NOMO-1 treated with DMSO at 0.1 percent for 48 hours (cell line): Measurements from ENCODE around the gene TWF2.

Experiments
- DNase-seq: peaks from one replicate; lab custom pipeline; 2025; ENCODE audit not compliant: unreplicated experiment; lab: John Stamatoyannopoulos, UW

Gene TWF2

GRCh38 chr3:52259035-52259434, 20.1 kb upstream of the TWF2 start:
- DNase-seq, result no peak

GRCh38 chr3:52257911-52258310, 19.0 kb upstream of the TWF2 start:
- no peak for DNase-seq

GRCh38 chr3:52256622-52257021, 17.7 kb upstream of the TWF2 start:
- no peak for DNase-seq

GRCh38 chr3:52256159-52256558, 17.2 kb upstream of the TWF2 start:
- DNase-seq, result no peak

- no peak for DNase-seq
Observed at GRCh38 chr3:52254608-52255007, 15.7 kb upstream of the TWF2 start.

- DNase-seq, result peak; percentile 95
Observed at GRCh38 chr3:52253314-52254304, 14.7 kb upstream of the TWF2 start.

- DNase-seq, result no peak
Observed at GRCh38 chr3:52250122-52250521, 11.2 kb upstream of the TWF2 start.

GRCh38 chr3:52249683-52250082, 10.7 kb upstream of the TWF2 start:
- no peak for DNase-seq

- DNase-seq, result no peak
Observed at GRCh38 chr3:52248816-52249547, 10.0 kb upstream of the TWF2 start.

- no peak for DNase-seq
Observed at GRCh38 chr3:52248165-52248541, 9.2 kb upstream of the TWF2 start.

GRCh38 chr3:52247409-52248164, 8.6 kb upstream of the TWF2 start:
- DNase-seq, result peak; percentile 31

- DNase-seq, result peak; percentile 56
Observed at GRCh38 chr3:52246728-52247408, 7.9 kb upstream of the TWF2 start.

- DNase-seq, result no peak
Observed at GRCh38 chr3:52246264-52246620, 7.3 kb upstream of the TWF2 start.

GRCh38 chr3:52245322-52246263, 6.6 kb upstream of the TWF2 start, which contains the start of gene PPM1M:
PPM1M (plus strand) TSS chr3:52245759; CDS start chr3:52245825, 66 bp downstream.
- peak; percentile 27 for DNase-seq

GRCh38 chr3:52243791-52244628, 5.1 kb upstream of the TWF2 start:
- peak; percentile 86 for DNase-seq

GRCh38 chr3:52242039-52242438, 3.1 kb upstream of the TWF2 start:
- no peak for DNase-seq

- DNase-seq, result no peak
Observed at GRCh38 chr3:52240886-52241370, 2.0 kb upstream of the TWF2 start.

- DNase-seq, result peak; percentile 29
Observed at GRCh38 chr3:52240059-52240885, 1.3 kb upstream of the TWF2 start.
